HG03521 (cell line): ENCODE data around the gene MT1X.

Experiments used
- ATAC-seq: cut with Tn5 transposase; IDR thresholded peaks from one replicate; pipeline ENCODE4 v1.9.1; 2021; ENCODE audit warnings: mild to moderate bottlenecking, moderate library complexity; ENCODE audit not compliant: unreplicated experiment

Gene MT1X

GRCh38 chr16:56675685-56676210 is 6.5 kb upstream of the MT1X start:
- ATAC-seq: no peak

GRCh38 chr16:56677474-56677873 is 4.8 kb upstream of the MT1X start:
- no peak for ATAC-seq

GRCh38 chr16:56679078-56679730 is 3.1 kb upstream of the MT1X start:
- no peak for ATAC-seq

- no peak for ATAC-seq
Measured at GRCh38 chr16:56679818-56680217, 2.5 kb upstream of the MT1X start.

- ATAC-seq: peak; percentile 8
Measured at GRCh38 chr16:56682703-56683397, 580 bp downstream of the MT1X start.

GRCh38 chr16:56683424-56684172 is 1.3 kb downstream of the MT1X start:
- no peak for ATAC-seq

- ATAC-seq: no peak
Measured at GRCh38 chr16:56684256-56684925, 2.1 kb downstream of the MT1X start.

GRCh38 chr16:56684926-56685590 is 2.8 kb downstream of the MT1X start:
- no peak for ATAC-seq

GRCh38 chr16:56686758-56687157 is 4.5 kb downstream of the MT1X start:
- no peak for ATAC-seq

GRCh38 chr16:56688762-56689161 is 6.5 kb downstream of the MT1X start:
- no peak for ATAC-seq

- no peak for ATAC-seq
Measured at GRCh38 chr16:56689171-56689570, 6.9 kb downstream of the MT1X start.

GRCh38 chr16:56690420-56691122 is 8.3 kb downstream of the MT1X start:
- ATAC-seq: no peak

- no peak for ATAC-seq
Measured at GRCh38 chr16:56691885-56692284, 9.6 kb downstream of the MT1X start.

GRCh38 chr16:56695246-56695645 is 13.0 kb downstream of the MT1X start:
- ATAC-seq: no peak

GRCh38 chr16:56697456-56698155 is 15.3 kb downstream of the MT1X start:
- ATAC-seq: no peak

GRCh38 chr16:56700195-56700594 is 17.9 kb downstream of the MT1X start:
- no peak for ATAC-seq

- ATAC-seq: no peak
Measured at GRCh38 chr16:56700631-56701030, 18.4 kb downstream of the MT1X start.

GRCh38 chr16:56701534-56701933 is 19.3 kb downstream of the MT1X start:
- ATAC-seq: no peak

GRCh38 chr16:56702836-56703235 is 20.6 kb downstream of the MT1X start:
- ATAC-seq: no peak
